GM19438 (cell line): Measurements from ENCODE around the gene APOL2.

ENCODE experiments used
- ATAC-seq: cut with Tn5 transposase; IDR thresholded peaks from one replicate; pipeline ENCODE4 v1.9.1; 2021; ENCODE audit warnings: low read depth; ENCODE audit not compliant: unreplicated experiment

Gene APOL2

GRCh38 chr22:36180928-36181327 lies 58.4 kb downstream of the APOL2 start:
- ATAC-seq, result no peak

GRCh38 chr22:36180038-36180880 lies 59.1 kb downstream of the APOL2 start:
- no peak for ATAC-seq

- no peak for ATAC-seq
These were observed 62.2 kb downstream of the APOL2 start for GRCh38 chr22:36177160-36177559.
